GM21825 (cell line): ENCODE results near the gene LDLRAD4.

ENCODE experiments used
- ATAC-seq: cut with Tn5 transposase; IDR thresholded peaks from one replicate; pipeline ENCODE4 v1.9.1; 2021; ENCODE audit warnings: mild to moderate bottlenecking, moderate library complexity; ENCODE audit not compliant: unreplicated experiment

Gene LDLRAD4

GRCh38 chr18:13201292-13201691 lies 17.3 kb upstream of the LDLRAD4 start:
- no peak for ATAC-seq

DNA sequence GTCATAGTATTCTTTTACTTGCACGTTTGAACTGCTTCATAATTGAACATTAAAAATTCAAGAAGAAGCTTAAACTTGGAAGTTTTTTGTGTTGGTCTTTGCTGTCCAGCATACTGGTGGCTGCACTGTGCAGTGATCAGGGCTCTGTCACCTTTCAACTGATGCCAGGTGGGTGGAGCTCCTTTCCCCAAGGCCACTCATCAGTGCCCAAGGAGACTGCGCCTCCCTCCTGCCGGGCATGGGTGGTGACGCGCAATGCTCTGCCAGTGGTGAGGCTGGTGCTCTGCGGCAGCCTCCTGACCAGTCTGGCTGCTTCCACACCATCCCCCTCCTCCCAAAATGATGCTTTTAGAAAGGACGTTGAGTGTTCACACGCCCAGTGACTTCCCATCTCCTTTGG lies 16.0 kb upstream of the LDLRAD4 start:
- no peak for ATAC-seq

DNA sequence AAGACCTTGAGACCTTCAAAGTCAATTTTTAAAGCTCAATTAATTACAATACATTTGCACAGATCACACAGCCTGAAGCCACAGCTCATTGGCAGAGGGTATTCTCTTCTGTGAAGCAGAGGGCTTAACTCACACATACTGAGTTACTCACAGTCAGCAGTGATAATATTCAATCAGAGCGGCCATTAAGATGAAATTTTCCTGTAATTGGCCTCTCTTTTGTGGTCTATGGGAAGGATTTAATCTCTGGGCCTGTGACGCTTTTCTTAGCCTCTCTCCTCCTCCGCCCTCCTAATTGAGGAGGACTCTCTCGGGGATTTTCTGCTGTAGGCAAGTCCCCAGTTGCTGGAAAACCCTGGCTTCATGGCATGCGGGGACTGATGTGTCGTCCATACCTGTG lies 12.3 kb upstream of the LDLRAD4 start:
- ATAC-seq, result no peak

DNA sequence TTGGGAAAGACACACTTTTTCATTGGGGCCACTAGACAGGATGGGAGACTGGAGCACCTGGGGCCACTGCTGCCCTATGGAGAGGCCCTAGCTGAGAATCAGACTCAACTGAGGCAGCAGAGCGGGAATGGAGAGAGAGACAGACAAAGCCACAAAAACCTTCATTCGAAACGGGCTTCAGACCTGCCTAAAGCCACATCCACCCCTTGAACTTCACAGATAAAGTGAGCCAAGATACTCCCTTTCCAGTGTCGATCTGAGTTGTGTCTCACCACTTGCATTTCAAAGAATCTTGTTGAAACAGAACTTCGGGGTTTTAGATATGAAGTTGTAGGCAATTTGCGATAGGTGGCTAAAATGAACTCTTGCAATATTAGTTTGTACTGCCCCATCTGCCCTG lies 11.3 kb upstream of the LDLRAD4 start:
- no peak for ATAC-seq

- no peak for ATAC-seq
Observed at GRCh38 chr18:13211534-13211933, 7.0 kb upstream of the LDLRAD4 start.

DNA sequence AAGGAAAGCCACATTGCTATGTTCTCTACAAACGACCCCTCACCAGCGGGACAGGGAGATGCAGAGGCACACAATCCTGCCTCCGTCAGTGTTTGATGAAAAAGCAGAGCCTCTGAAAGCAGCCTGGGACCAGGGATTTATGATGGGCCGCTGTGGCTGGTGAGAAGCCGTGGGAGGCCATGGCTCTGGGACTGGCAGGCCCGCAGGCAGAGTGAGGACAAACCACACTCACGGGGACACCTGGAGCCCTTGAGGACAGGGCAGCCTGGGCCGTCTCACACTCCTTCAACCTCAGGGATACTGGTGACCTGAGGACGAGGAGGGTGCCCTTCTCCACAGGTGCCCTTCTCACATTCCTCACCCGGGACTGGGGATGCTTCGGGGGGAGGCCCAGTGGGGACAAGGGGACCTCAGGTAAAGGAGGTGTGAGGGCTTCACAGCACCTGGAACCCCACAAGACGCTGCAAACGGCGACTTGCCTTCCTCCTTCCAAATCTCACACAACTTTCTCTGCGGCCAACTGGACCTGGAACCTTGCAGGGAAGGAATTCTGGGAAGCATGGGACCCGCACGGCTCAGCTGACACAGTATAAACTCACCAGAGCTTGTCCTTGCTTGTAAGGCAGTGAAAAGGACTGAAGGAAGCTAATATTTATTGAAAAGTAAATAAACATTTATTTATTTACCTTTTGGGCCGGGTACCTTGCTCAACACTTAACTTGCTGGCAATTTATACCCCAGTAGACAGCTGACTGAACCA lies 5.3 kb upstream of the LDLRAD4 start:
- no peak for ATAC-seq

- ATAC-seq, result no peak
Observed at GRCh38 chr18:13214609-13215008, 4.0 kb upstream of the LDLRAD4 start.

DNA sequence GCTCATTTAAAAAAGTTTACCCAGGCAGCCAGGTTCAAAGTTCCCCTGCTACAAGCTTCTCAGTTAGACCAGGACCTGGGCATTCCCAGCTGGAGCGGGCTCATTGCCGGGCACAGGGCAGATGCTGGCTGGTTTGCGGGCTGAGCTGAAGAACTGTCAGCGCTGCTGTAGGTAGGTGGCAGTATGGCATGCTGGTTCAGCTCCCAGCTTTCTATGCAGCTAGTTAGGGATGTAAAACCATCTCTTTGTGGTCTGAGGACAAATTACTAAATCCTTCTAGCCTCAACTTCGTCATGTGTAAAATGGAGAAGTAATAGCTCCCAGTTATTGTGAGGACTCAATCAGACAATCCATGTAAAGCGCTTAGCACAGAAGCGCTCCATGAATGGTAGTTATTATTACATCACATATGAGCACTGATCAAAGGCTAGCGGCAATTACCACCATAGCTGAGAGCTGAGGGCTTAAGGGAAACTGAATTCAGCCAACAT lies 2.4 kb upstream of the LDLRAD4 start:
- ATAC-seq, result no peak

DNA sequence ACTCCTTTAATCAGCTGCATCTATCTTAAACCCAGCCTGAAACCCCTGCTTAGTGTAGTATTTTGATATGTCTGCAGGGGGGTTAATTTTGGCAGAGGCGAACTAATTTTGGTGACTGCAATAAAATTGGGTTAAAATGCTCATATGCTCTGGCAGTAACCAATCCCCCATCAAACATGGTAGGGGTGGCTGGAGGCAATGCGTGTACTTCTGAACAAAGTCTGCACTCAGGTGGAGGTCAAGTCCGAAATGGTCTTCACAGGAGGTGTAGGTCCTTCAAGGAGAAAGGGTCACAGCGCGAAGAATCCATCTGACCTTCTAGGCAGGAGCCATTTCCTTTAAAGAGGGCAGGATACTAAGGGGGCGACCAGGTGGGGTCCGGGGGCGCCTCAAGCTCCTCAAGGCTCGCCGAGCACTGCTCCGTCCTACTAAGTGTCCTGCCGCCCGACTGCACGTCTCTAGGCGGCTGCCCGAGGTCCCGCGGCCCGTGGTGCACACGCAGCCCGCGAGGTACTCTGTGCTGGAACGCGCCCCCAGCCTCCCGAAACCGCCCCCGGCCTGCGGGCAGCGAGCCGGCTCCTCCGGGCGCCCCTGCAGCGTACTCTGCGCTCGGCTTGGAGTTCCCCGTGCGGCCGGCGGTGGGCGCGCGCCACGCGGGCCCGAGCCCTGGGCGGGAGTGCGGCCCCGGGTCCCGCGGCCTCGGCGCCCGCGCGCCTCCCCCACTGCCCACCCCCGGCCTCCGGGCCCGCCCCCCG lies 1.7 kb upstream of the LDLRAD4 start:
- ATAC-seq, result no peak

DNA sequence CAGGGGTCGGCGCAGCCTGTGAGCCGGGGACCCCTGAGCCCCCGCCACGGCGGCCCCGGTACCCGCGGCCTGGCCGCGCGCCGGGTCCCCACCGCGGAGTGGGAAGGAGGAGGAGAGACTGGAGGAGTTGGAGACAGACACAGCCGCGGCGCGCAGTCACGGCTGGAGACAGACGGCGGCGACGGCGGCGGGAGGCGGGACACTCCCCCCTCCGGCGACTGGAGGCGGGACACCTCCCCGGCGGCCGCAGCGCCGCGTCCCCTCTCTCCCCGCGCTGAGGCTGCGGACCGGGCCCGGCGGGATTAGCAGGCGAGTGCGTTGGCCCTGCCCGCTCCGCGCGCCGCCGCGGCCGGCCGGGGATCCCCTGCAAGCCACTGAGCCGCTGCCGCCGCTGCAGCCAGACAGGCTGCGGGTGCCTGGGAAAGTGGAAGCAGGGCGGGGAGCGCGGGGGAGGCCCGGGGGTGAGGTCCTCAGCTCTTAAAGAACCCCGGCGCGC lies 1.0 kb upstream of the LDLRAD4 start:
- ATAC-seq, result no peak

- no peak for ATAC-seq
Observed at GRCh38 chr18:13217971-13218367, 591 bp upstream of the LDLRAD4 start.

DNA sequence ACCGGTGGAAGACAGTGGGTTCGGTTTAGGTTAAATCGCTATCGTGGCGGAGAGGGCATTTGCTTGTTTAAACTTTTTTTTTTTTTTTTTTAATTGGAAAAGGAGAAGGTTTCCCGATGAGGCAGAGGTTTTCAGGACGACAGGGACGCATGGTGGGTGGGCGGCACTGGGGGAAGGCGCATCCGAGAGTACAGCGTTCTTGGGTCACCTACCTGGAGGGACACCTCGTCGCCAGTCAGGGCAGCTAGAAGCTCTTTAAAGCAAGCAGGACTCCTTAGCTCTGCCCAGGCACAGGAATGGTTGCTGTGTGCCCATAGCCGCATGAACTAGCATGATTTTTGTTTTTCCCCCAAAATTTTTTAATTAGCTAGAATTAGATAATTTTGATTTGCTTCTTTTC lies 437 bp downstream of the LDLRAD4 start:
- ATAC-seq, result no peak

DNA sequence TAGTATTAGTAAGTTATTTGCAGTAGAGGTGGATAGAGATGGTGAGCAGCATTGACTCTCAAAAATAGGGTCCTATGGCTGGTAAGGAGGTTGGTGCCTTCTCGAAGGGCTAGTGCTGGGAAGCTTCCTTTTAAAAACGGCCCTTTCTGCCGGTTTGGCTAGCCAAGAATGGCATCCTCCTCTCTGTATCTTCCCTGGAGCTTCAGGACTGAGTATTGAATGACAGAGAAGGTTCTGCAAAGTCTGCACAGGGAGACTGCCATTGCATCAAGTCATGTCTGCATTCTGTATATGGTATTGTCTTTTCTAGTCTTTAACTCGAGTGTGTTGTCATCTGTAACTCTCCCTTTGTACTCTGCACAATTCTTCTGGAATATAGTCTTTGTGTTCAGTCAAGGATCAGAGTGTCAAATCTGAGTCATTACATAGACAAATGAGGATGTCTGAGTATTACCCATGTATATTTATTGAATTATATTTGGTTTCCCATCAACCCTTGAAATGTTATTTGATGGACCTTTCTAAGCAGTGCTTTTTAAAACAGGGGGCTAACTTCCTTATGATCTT lies 1.1 kb downstream of the LDLRAD4 start:
- no peak for ATAC-seq

DNA sequence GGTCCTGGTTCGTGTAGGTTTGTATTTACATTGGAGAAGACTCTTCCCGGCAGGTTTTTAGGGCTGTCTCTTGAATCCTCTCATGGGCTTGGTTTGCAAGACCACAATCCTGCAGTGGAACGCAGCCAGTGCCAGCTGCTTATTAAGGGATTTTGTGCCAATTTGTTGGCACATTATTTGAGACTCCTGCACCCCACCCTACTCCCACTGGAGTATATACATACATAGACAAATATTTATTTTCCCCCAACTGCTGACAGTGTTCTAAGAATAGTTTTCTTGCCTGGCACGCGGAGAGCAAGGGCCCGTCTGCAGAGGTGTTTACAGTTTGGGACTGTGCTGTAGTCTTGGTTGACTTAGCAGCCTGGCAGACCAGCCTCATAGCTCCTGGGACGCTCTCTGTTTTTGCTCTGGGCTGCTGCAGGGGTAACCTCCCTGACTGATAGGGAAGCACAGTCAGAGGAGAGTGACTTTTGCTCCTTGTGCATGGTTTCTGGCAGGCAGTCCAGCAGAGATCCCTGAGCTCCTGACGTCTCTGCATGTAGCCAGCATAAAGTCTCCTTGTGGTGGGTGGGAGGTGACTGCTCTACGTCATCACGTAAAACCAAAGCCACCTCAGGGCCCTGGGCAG lies 1.9 kb downstream of the LDLRAD4 start:
- no peak for ATAC-seq

DNA sequence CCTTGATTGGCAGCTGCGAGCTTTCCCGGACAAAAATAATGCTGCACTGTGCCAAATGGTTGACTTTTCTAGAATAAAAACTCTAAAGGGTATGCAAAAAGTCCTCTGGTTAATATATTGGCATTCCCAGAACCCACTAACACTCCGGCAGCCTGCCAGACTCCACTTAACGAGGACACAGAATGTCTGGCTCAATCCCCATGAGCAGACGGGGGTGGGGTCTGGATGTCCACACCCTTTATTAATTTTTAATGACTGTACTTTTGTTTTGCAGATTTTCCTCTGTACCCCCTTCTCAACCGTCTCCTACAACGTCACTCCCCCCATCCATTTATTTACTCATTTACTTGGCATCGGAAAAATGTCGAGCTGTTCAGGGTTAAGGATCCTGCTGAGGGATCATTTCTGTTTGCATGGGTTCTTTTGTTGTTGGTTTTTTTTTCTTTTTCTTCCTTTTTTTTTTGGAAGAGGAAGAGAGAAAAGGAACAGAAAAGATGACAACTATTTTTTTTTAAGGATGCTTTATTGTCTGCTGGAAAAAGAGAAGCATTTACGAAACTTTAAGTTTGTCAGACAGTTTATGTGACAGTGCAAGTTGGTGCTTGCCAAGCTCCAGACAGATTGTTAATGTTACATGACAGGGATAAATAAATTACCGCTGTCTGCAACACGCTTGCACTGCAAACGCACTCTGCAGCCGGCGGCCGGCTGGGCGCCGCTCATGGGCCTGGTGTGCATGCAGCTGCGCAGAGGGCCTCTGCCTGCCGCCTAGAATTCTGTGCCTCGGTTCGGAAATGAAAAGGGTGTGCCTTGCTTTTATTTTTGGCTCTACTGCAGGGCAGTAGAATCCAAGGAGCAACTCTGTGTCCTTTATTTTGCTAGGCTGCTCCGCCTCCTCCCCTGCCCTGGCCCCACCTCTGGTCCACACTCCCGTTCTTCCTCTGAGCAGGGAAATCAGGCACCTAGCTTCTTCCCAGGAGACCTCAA lies 3.6 kb downstream of the LDLRAD4 start:
- no peak for ATAC-seq

GRCh38 chr18:13222856-13223281 lies 4.3 kb downstream of the LDLRAD4 start:
- no peak for ATAC-seq

DNA sequence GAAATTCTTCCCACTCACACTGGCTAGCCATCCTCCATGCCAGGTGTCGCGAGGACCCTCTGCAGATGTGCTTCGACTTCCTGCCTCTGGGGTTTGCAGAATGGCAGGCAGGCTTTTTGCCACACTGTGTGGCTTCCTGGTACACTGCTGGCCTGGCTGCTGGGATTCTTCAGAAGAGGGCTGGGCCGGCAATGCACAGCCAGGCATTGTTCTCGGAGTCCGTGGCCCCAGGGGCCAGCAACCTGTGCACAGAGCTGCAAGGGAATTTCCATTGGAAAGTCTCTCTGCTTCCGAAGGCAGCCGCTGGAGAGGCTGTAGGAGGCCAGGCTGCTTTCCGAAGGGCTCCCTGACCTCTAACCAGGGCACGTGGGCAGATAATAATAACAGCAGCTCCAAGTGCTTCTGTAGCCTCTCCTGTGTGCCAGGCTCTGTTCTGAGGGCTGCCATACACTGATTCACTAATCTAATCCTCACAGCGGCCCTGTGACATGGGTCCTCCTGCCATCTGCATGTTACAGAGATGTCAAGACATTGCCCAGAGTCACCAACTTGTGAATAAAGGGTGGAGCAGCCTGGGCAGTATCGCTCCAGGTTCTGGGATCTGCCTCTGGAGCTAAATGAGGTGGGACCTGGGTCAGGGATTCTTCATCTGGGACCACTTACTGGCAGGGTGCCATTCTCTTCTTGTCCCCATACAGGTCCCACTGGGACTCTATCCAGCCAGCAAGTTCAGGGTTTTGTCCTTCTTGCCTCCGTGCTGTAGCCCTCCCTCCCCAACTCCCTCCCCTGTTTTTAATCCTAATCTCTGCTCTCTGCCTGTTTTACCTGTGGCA lies 5.0 kb downstream of the LDLRAD4 start:
- no peak for ATAC-seq

DNA sequence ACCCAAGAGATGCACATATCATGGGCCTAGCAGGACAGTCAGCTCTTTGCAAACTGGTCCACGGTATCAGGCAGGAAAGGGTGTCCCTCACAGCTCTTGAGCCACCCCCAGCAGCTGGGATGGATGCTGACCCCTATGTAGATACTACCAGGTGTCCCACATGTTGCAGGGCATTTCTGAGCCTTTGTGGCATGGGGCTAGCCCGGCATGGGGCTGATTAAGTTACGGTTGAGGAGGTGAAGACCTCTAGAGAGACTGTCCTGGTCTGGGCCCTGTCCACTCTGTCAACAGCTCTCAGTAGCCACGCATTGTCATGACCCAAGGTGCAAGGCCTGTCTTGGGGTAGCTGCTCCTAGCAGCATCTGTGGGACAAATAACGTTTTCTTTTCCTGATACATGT lies 6.7 kb downstream of the LDLRAD4 start:
- no peak for ATAC-seq

DNA sequence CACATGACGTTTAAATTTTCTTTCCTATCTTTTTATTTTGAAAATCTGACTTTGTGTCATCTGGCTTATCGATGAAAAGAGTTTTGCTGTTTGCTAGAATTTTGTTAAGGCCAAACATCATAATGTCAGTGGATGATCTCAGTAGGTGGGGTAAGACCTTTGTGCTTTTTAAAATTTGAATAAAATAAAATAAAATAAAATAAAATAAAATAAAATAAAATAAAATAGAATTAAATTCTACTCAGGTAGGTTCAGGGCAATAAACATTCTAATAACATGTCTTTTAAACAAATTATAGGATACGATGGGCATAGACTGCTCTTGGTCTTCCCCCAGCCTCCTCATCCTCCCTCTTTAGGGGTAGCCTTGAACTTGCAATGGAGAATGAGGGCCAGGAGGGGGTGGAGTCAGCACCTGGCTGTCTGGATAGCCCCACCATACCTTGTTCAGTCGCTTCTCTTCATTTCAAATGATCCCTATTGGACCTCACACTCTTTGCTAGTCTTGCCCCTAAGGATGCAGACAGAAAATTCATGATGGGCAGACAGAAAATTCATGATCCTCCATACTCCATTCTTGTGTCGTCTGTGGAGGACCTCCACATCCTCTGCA lies 8.1 kb downstream of the LDLRAD4 start:
- ATAC-seq, result no peak
